GM18873 (cell line): ENCODE data around the gene C17orf75.
"Not testable (repeated sequence)": the region's sequence is repeated elsewhere in the genome, so short reads cannot be mapped to it uniquely, and the experiment has no call there.

Source experiments
- ATAC-seq: cut with Tn5 transposase; IDR thresholded peaks from one replicate; pipeline ENCODE4 v1.9.1; 2021; ENCODE audit warnings: mild to moderate bottlenecking, moderate library complexity, moderate number of reproducible peaks; ENCODE audit not compliant: unreplicated experiment, low FRiP score

The C17orf75 gene

GRCh38 chr17:32341857-32342602 lies at the start of gene C17orf75:
TSS of gene C17orf75 (minus strand) at chr17:32342173. CDS start at chr17:32342139, 34 bp downstream.
- ATAC-seq = no peak

GRCh38 chr17:32388613-32389459 lies 46.9 kb upstream of the C17orf75 start:
- ATAC-seq = no peak

- ATAC-seq = not testable (repeated sequence)
These were observed 46.2 kb upstream of the C17orf75 start for GRCh38 chr17:32388128-32388527.

GRCh38 chr17:32386844-32387243 lies 44.9 kb upstream of the C17orf75 start:
- no peak for ATAC-seq

GRCh38 chr17:32385971-32386370 lies 44.0 kb upstream of the C17orf75 start:
- ATAC-seq = no peak

- no peak for ATAC-seq
These were observed 43.1 kb upstream of the C17orf75 start for GRCh38 chr17:32385121-32385520.

- ATAC-seq = no peak
These were observed 42.0 kb upstream of the C17orf75 start for GRCh38 chr17:32383926-32384434.

GRCh38 chr17:32382526-32383223 lies 40.7 kb upstream of the C17orf75 start:
- no peak for ATAC-seq

- ATAC-seq = no peak
These were observed 28.5 kb upstream of the C17orf75 start for GRCh38 chr17:32370426-32370825.

- no peak for ATAC-seq
These were observed 19.3 kb upstream of the C17orf75 start for GRCh38 chr17:32361270-32361669.

- ATAC-seq = no peak
These were observed 15.6 kb upstream of the C17orf75 start for GRCh38 chr17:32357615-32358014.

- no peak for ATAC-seq
These were observed 14.8 kb upstream of the C17orf75 start for GRCh38 chr17:32356750-32357149.

GRCh38 chr17:32356378-32356743 lies 14.4 kb upstream of the C17orf75 start:
- ATAC-seq = no peak

GRCh38 chr17:32355649-32356377 lies 13.8 kb upstream of the C17orf75 start:
- no peak for ATAC-seq

- ATAC-seq = not testable (repeated sequence)
These were observed 10.8 kb upstream of the C17orf75 start for GRCh38 chr17:32352734-32353133.

GRCh38 chr17:32350666-32351418 lies 8.9 kb upstream of the C17orf75 start:
- ATAC-seq = no peak

- peak; percentile 90 for ATAC-seq
These were observed 8.1 kb upstream of the C17orf75 start, which contains the start of gene ZNF207 for GRCh38 chr17:32349854-32350665. TSS of gene ZNF207 (plus strand) at chr17:32350157. CDS start at chr17:32350286, 129 bp downstream.

GRCh38 chr17:32349503-32349853 lies 7.5 kb upstream of the C17orf75 start:
- peak; percentile 6 for ATAC-seq

- ATAC-seq = no peak
These were observed 6.5 kb upstream of the C17orf75 start for GRCh38 chr17:32348483-32348800.
